Gastroesophageal sphincter (tissue), 4 donors: ENCODE results near the gene MASTL. TPM values are rescaled to one million over a fixed set of nuclear protein-coding genes. Genes with fewer than 3 reads are reported as not detected.

ENCODE experiments used
- ATAC-seq: fragments of 150-250 bp; one replicate; pipeline ENCODE4 v1.9.1; 2016; ENCODE audit warnings: mild to moderate bottlenecking, moderate library complexity
- H3K27ac ChIP-seq, 4 donors: fragments of 200-600 bp; sonication (generic) in 3 of 4; 1 replicate in 3 of 4; 2 replicates in 1 of 4; pipeline ENCODE4 v1.5.1; 2016 to 2019
- H3K27me3 ChIP-seq: fragments of 200-600 bp; sonication (generic); one replicate; pipeline ENCODE4 v1.5.1; 2019
- H3K36me3 ChIP-seq, 2 donors: fragments of 200-600 bp; sonication (generic); one replicate each; pipeline ENCODE4 v1.5.1; 2019; ENCODE audit warnings: control low read depth in 1 of 2
- H3K4me1 ChIP-seq, 3 donors: fragments of 200-600 bp; sonication (generic); 1 replicate in 2 of 3; 2 replicates in 1 of 3; pipeline ENCODE4 v1.5.1; 2016 to 2019; ENCODE audit warnings: control low read depth in 2 of 3
- H3K4me3 ChIP-seq, 2 donors: fragments of 200-600 bp; sonication (generic); one replicate each; pipeline ENCODE4 v1.5.1; 2019; ENCODE audit warnings: mild to moderate bottlenecking in 1 of 2, moderate library complexity in 1 of 2
- H3K9me3 ChIP-seq, 3 donors: fragments of 200-600 bp; sonication (generic); one replicate each; pipeline ENCODE4 v1.5.1; 2017 to 2019; ENCODE audit warnings: control low read depth in 2 of 3
- EP300 ChIP-seq: sonication (generic); formaldehyde crosslinking; IDR thresholded peaks from one replicate; pipeline ENCODE4 v1.6.1; 2017; ENCODE audit warnings: antibody characterized with exemption, mild to moderate bottlenecking
- POLR2A ChIP-seq, 2 donors: fragments of 450-650 bp; IDR thresholded peaks; one replicate each; pipeline ENCODE4 v1.6.1; 2017; ENCODE audit warnings: antibody characterized with exemption in 2 of 2, mild to moderate bottlenecking in 2 of 2, moderate library complexity in 1 of 2
- POLR2AphosphoS5 ChIP-seq: sonication (generic); formaldehyde crosslinking; IDR thresholded peaks from one replicate; pipeline ENCODE4 v1.6.1; 2017; ENCODE audit warnings: antibody characterized with exemption
- WGBS, 2 donors: methylation state at CpG; one replicate each; pipeline ENCODE4 v1.1.5; 2018; ENCODE audit warnings: low coverage in 1 of 2; 5-methylcytosine and 5-hydroxymethylcytosine counted together
- total RNA-seq, 4 donors: library from RNA; depleted of rRNA; stranded (reverse); fragments of >200 nt; gene quantifications; one replicate each; pipeline ENCODE4 v1.1.0, GENCODE V29; 2016
- TF ChIP-seq, protein P1 (sequence below), 4 experiments: fragments of 200-600 bp in 2 of 4; fragments of 450-650 bp in 2 of 4; sonication (generic) in 1 of 4; IDR thresholded peaks; one replicate each; pipeline ENCODE4 v1.5.1; 2017 to 2019; ENCODE audit warnings: antibody characterized with exemption in 4 of 4, mild to moderate bottlenecking in 2 of 4, moderate library complexity in 2 of 4

The MASTL gene
- total RNA-seq, 4 donors from 2014 or later, result 2.5 to 5.5 (median 4.7) TPM

GRCh38 chr10:27203806-27204205, 48.7 kb downstream of the MASTL start:
- H3K27ac ChIP-seq, result no peak overlapping the region
- H3K27me3 ChIP-seq, result no peaks in the 10 kb centered on the region
- TF ChIP-seq POLR2A (IDR thresholded peaks at IDR 0.05), result no peak
- TF ChIP-seq, protein P1, sequence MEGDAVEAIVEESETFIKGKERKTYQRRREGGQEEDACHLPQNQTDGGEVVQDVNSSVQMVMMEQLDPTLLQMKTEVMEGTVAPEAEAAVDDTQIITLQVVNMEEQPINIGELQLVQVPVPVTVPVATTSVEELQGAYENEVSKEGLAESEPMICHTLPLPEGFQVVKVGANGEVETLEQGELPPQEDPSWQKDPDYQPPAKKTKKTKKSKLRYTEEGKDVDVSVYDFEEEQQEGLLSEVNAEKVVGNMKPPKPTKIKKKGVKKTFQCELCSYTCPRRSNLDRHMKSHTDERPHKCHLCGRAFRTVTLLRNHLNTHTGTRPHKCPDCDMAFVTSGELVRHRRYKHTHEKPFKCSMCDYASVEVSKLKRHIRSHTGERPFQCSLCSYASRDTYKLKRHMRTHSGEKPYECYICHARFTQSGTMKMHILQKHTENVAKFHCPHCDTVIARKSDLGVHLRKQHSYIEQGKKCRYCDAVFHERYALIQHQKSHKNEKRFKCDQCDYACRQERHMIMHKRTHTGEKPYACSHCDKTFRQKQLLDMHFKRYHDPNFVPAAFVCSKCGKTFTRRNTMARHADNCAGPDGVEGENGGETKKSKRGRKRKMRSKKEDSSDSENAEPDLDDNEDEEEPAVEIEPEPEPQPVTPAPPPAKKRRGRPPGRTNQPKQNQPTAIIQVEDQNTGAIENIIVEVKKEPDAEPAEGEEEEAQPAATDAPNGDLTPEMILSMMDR (IDR thresholded peaks at IDR 0.05), result no peak
- H3K4me3 ChIP-seq, result no peak overlapping the region
- H3K9me3 ChIP-seq, result no peaks in the 10 kb centered on the region
- peaks cover 0 to 3% (median 0%) of the 10 kb centered on the region in 3 donors for H3K4me1 ChIP-seq
- no peak for ATAC-seq
- H3K36me3 ChIP-seq, result peaks cover 0 to 86% of the 10 kb centered on the region in 2 donors
- WGBS, 2 donors, result 66 to 90% methylated on average over 2 to 4 of the region's 5 CpGs

GRCh38 chr10:27207350-27207749, 52.2 kb downstream of the MASTL start:
- no peak for ATAC-seq
- 90 to 100% methylated on average over 1 to 2 of the region's 2 CpGs for WGBS, 2 donors
- no peaks in the 10 kb centered on the region for H3K27me3 ChIP-seq
- no peak overlapping the region for H3K27ac ChIP-seq
- TF ChIP-seq POLR2A (IDR thresholded peaks at IDR 0.05) (no peak), POLR2AphosphoS5 (no peak)
- TF ChIP-seq, protein P1 (IDR thresholded peaks at IDR 0.05), result no peak
- no peaks in the 10 kb centered on the region for H3K9me3 ChIP-seq
- H3K4me1 ChIP-seq, result no peaks in the 10 kb centered on the region
- no peak overlapping the region for H3K4me3 ChIP-seq
- peaks cover 0 to 100% of the 10 kb centered on the region in 2 donors for H3K36me3 ChIP-seq

DNA sequence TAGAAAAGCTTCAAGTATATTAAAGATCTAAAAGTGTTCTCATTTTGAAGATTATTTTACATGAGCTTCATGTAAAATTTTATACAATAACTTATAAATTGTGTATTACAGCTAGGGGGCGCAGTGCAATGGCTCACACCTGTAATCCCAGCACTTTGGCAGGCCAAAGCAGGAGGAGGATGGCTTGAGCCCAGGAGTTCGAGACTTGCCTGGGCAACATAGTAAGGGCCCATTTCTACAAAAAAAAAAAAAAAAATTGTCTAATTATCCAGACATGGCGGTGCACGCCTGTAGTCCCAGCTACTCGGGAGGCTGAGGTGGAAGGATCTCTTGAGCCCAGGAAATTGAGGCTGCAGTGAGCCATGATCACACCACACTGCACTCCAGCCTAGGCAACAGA, 68.8 kb downstream of the MASTL start:
- no peak for ATAC-seq
- no peaks in the 10 kb centered on the region for H3K27me3 ChIP-seq
- no peaks in the 10 kb centered on the region for H3K4me1 ChIP-seq
- H3K27ac ChIP-seq, result no peak overlapping the region
- 70 to 76% methylated on average over 5 of the region's 5 CpGs for WGBS, 2 donors
- peaks cover 3 to 58% of the 10 kb centered on the region in 2 donors for H3K36me3 ChIP-seq
- TF ChIP-seq POLR2AphosphoS5, result no peak
- TF ChIP-seq, protein P1 (IDR thresholded peaks at IDR 0.05), result peak; percentile 32 to 58 (median 49)
- TF ChIP-seq POLR2A (IDR thresholded peaks at IDR 0.05), result no peak
- TF ChIP-seq EP300, result no peak
- H3K4me3 ChIP-seq, result no peak overlapping the region
- no peaks in the 10 kb centered on the region for H3K9me3 ChIP-seq

DNA sequence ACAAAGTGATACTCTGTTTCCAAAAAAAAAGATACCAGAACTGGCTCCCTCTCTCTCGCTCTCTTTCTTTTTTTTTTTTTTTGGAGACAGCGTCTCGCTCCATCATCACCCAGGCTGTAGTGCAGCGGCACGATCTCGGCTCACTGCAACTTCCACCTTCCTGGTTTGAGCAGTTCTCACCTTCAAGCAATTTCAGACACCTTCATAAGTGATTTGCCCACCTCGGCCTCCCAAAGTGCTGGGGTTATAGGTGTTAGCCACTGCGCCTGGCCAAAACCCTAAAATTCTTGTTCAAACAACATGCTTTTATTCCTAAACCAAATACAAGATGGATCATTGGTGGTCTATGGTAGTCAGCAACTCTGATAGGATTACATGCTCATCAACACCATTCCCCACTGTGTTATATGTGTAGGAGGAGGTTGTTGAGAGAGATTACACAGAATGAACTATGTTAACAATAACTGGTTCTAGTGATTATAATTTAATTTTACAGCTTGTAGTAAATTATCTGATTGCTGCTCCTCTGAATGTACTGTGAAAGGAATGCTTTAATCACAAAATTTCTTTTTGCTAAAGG, 69.9 kb downstream of the MASTL start:
- Histone ChIP-seq H3K27me3 (no peaks in the 10 kb centered on the region), H3K27ac (no peak overlapping the region), H3K36me3 (peaks cover 0 to 58% of the 10 kb centered on the region in 2 donors), H3K4me1 (no peaks in the 10 kb centered on the region), H3K4me3 (no peak overlapping the region), H3K9me3 (no peaks in the 10 kb centered on the region)
- TF ChIP-seq POLR2A (IDR thresholded peaks at IDR 0.05), result no peak
- no peak for TF ChIP-seq EP300
- TF ChIP-seq, protein P1 (IDR thresholded peaks at IDR 0.05), result no peak
- no peak for TF ChIP-seq POLR2AphosphoS5
- no peak for ATAC-seq
- WGBS, 2 donors, result 63 to 75% methylated on average over 2 to 8 of the region's 8 CpGs

- peaks cover 0 to 58% of the 10 kb centered on the region in 2 donors for H3K36me3 ChIP-seq
- TF ChIP-seq EP300, result no peak
- no peak for TF ChIP-seq POLR2A (IDR thresholded peaks at IDR 0.05)
- TF ChIP-seq POLR2AphosphoS5, result no peak
- TF ChIP-seq, protein P1 (IDR thresholded peaks at IDR 0.05), result no peak
- H3K4me1 ChIP-seq, result no peaks in the 10 kb centered on the region
- H3K27me3 ChIP-seq, result no peaks in the 10 kb centered on the region
- no peak overlapping the region for H3K27ac ChIP-seq
- 53 to 60% methylated on average over 3 of the region's 3 CpGs for WGBS, 2 donors
- no peak for ATAC-seq
- H3K4me3 ChIP-seq, result no peak overlapping the region
- no peaks in the 10 kb centered on the region for H3K9me3 ChIP-seq
These were observed 70.6 kb downstream of the MASTL start for GRCh38 chr10:27225642-27226257.
